ENCODE measurements around the gene MB21D2.

GRCh38 chr3:192844836-192845525 is 72.7 kb downstream of the MB21D2 start:
- TF ChIP-seq CTCF (conservative IDR thresholded peaks at IDR 0.05; ENCODE audit: low read depth, low read length): no peak
- no peak for TF ChIP-seq EZH2 (IDR thresholded peaks at IDR 0.05; ENCODE audit: low read length, unreplicated experiment)
